GM10266 (cell line): Measurements from ENCODE around the gene FAF1.

Experiments
- DNase-seq: peaks from one replicate; pipeline ENCODE4 v3.0.0; 2012; ENCODE audit errors: extremely low spot score
- CTCF ChIP-seq: IDR thresholded peaks from 2 replicates; pipeline ENCODE4 v1.5.1; 2012; ENCODE audit warnings: mild to moderate bottlenecking, low read depth; ENCODE audit not compliant: control insufficient read depth, insufficient read depth; ENCODE audit errors: missing control alignments

FAF1 gene

GRCh38 chr1:50454911-50455310 is 505.2 kb downstream of the FAF1 start:
- no peak for DNase-seq
- TF ChIP-seq CTCF: no peak

- no peak for TF ChIP-seq CTCF
- DNase-seq: no peak
Measured at GRCh38 chr1:50453266-50453665, 506.8 kb downstream of the FAF1 start.

- no peak for DNase-seq
- TF ChIP-seq CTCF: no peak
Measured at GRCh38 chr1:50452700-50453099, 507.4 kb downstream of the FAF1 start.

- no peak for DNase-seq
- no peak for TF ChIP-seq CTCF
Measured at GRCh38 chr1:50450861-50451653, 509.0 kb downstream of the FAF1 start.

GRCh38 chr1:50447961-50448360 is 512.1 kb downstream of the FAF1 start:
- TF ChIP-seq CTCF: no peak
- no peak for DNase-seq

- TF ChIP-seq CTCF: no peak
- DNase-seq: no peak
Measured at GRCh38 chr1:50441183-50441582, 518.9 kb downstream of the FAF1 start.

- no peak for DNase-seq
- no peak for TF ChIP-seq CTCF
Measured at GRCh38 chr1:50438945-50439344, 521.1 kb downstream of the FAF1 start.
